ENCODE results near the gene STON2. TPM values are rescaled to one million over a fixed set of nuclear protein-coding genes. Genes with fewer than 3 reads are reported as not detected.

The STON2 gene
- total and polyA plus RNA-seq, 12 donors = 0.33 to 14.5 (median 5.7) TPM

- Histone ChIP-seq H3K9me3 (no peaks in the 10 kb centered on the region), H3K4me1 (peaks cover 0 to 5% (median 0%) of the 10 kb centered on the region in 9 donors), H3K4me3 (no peak overlapping the region), H3K27me3 (peaks cover 0 to 26% (median 16%) of the 10 kb centered on the region in 7 donors), H3K27ac (no peak overlapping the region), H3K36me3 (no peaks in the 10 kb centered on the region)
- ATAC-seq = no peak
- TF ChIP-seq CTCF (IDR thresholded peaks at IDR 0.05) = no peak
- intact Hi-C loops (cut with DNase I) = no loop called here
- WGBS, 2 donors = 83 to 84% methylated on average over 2 of the region's 2 CpGs
- DNase-seq = no peak
Measured at GRCh38 chr14:81326451-81326850, 73.7 kb downstream of the STON2 start.

- intact Hi-C loops (cut with DNase I) = no loop called here
- no peak for TF ChIP-seq CTCF (IDR thresholded peaks at IDR 0.05)
- Histone ChIP-seq H3K4me3 (no peak overlapping the region), H3K27ac (no peak overlapping the region), H3K36me3 (no peaks in the 10 kb centered on the region), H3K27me3 (peaks cover 0 to 26% (median 16%) of the 10 kb centered on the region in 7 donors), H3K4me1 (peaks cover 0 to 5% (median 0%) of the 10 kb centered on the region in 9 donors), H3K9me3 (no peaks in the 10 kb centered on the region)
- ATAC-seq (peak in 1 of 8 donors; percentile 48), DNase-seq (no peak)
- WGBS, 2 donors = 31 to 32% methylated on average over 11 of the region's 11 CpGs
Measured at GRCh38 chr14:81324011-81324410, 76.1 kb downstream of the STON2 start.

GRCh38 chr14:81323093-81323492 is 77.0 kb downstream of the STON2 start:
- H3K4me1 ChIP-seq = peaks cover 0 to 5% (median 0%) of the 10 kb centered on the region in 9 donors
- 65 to 67% methylated on average over 2 of the region's 2 CpGs for WGBS, 2 donors
- H3K27ac ChIP-seq = no peak overlapping the region
- no peak overlapping the region for H3K4me3 ChIP-seq
- intact Hi-C loops (cut with DNase I) = no loop called here
- no peak for ATAC-seq
- no peaks in the 10 kb centered on the region for H3K9me3 ChIP-seq
- H3K36me3 ChIP-seq = no peaks in the 10 kb centered on the region
- DNase-seq = no peak
- H3K27me3 ChIP-seq = peaks cover 0 to 26% (median 16%) of the 10 kb centered on the region in 7 donors
- TF ChIP-seq CTCF (IDR thresholded peaks at IDR 0.05) = no peak

GRCh38 chr14:81319946-81320345 is 80.2 kb downstream of the STON2 start:
- Histone ChIP-seq H3K4me3 (no peak overlapping the region), H3K9me3 (peaks cover 0 to 3% (median 0%) of the 10 kb centered on the region in 11 donors), H3K27ac (no peak overlapping the region), H3K36me3 (no peaks in the 10 kb centered on the region), H3K27me3 (peaks cover 0 to 24% (median 8%) of the 10 kb centered on the region in 7 donors), H3K4me1 (peaks cover 0 to 15% (median 0%) of the 10 kb centered on the region in 9 donors)
- ATAC-seq (no peak), DNase-seq (no peak)
- intact Hi-C loops (cut with DNase I) = no loop called here
- TF ChIP-seq CTCF (IDR thresholded peaks at IDR 0.05) = no peak
- 84 to 91% methylated on average over 3 of the region's 3 CpGs for WGBS, 2 donors
